DOHH2 (cell line): Measurements from ENCODE around the gene CTNND1.
A peak's percentile ranks its signal among the peaks of the same experiment; 100 is the strongest.

Source experiments
- H3F3A ChIP-seq: fragments of 200-600 bp; sonication (generic), shearing (Covaris generic); 2 replicates; pipeline ENCODE4 v1.6.0; 2016; ENCODE audit warnings: antibody characterized with exemption, mild to moderate bottlenecking; ENCODE audit not compliant: control insufficient read depth, insufficient read depth
- H3K27ac ChIP-seq: fragments of 200-600 bp; sonication (generic); 2 replicates; pipeline ENCODE4 v1.5.1; 2014; ENCODE audit warnings: low read depth, mild to moderate bottlenecking, low read length, moderate library complexity
- H3K27me3 ChIP-seq: fragments of 200-600 bp; sonication (generic); 2 replicates; pipeline ENCODE4 v1.6.1; 2014; ENCODE audit warnings: mild to moderate bottlenecking, low read length, mixed read lengths; ENCODE audit not compliant: control insufficient read depth
- H3K36me3 ChIP-seq: fragments of 200-600 bp; sonication (generic); 2 replicates; pipeline ENCODE4 v1.6.1; 2014; ENCODE audit warnings: mild to moderate bottlenecking, low read length, moderate library complexity, mixed read lengths; ENCODE audit not compliant: control insufficient read depth
- H3K4me1 ChIP-seq: fragments of 200-600 bp; sonication (generic); 2 replicates; pipeline ENCODE4 v1.6.1; 2014; ENCODE audit warnings: mild to moderate bottlenecking, low read length, mixed read lengths; ENCODE audit not compliant: control insufficient read depth
- H3K4me2 ChIP-seq: fragments of 200-600 bp; sonication (generic); 2 replicates; pipeline ENCODE4 v1.6.0; 2014; ENCODE audit warnings: mild to moderate bottlenecking, low read length, moderate library complexity
- H3K4me3 ChIP-seq: fragments of 200-600 bp; sonication (generic); 2 replicates; pipeline ENCODE4 v1.5.1; 2014; ENCODE audit warnings: mild to moderate bottlenecking, low read length, mixed read lengths
- H3K79me2 ChIP-seq: fragments of 200-600 bp; sonication (generic); 2 replicates; pipeline ENCODE4 v1.6.1; 2014; ENCODE audit warnings: mild to moderate bottlenecking, low read length, mixed read lengths; ENCODE audit not compliant: control insufficient read depth
- H3K9me2 ChIP-seq: fragments of 200-600 bp; sonication (generic); replicated peaks from 2 replicates; pipeline ENCODE4 v1.6.1; 2014; ENCODE audit warnings: mild to moderate bottlenecking, low read length, mixed read lengths; ENCODE audit not compliant: control insufficient read depth
- H3K9me3 ChIP-seq: fragments of 200-600 bp; sonication (generic); 2 replicates; pipeline ENCODE4 v1.6.1; 2014; ENCODE audit warnings: antibody characterized with exemption, low read length, mixed read lengths; ENCODE audit not compliant: control insufficient read depth, insufficient read depth
- H4K20me1 ChIP-seq: fragments of 200-600 bp; sonication (generic); 2 replicates; pipeline ENCODE4 v1.6.0; 2014; ENCODE audit warnings: low read depth, mild to moderate bottlenecking, antibody characterized with exemption, low read length, moderate library complexity; ENCODE audit not compliant: control insufficient read depth, insufficient read depth
- EZH2phosphoT487 ChIP-seq: fragments of 200-600 bp; sonication (generic); IDR thresholded peaks from 2 replicates; pipeline ENCODE4 v1.6.1; 2017; ENCODE audit warnings: borderline replicate concordance, mild to moderate bottlenecking, antibody characterized with exemption, low read length, moderate library complexity, mixed read lengths
- TF ChIP-seq, protein P1 (sequence below): fragments of 200-600 bp; sonication (generic); IDR thresholded peaks from one replicate; pipeline ENCODE4 v1.5.1; 2014; ENCODE audit warnings: antibody characterized with exemption, mild to moderate bottlenecking, low read depth, low read length; ENCODE audit not compliant: poor library complexity, severe bottlenecking

The CTNND1 gene, protein sequence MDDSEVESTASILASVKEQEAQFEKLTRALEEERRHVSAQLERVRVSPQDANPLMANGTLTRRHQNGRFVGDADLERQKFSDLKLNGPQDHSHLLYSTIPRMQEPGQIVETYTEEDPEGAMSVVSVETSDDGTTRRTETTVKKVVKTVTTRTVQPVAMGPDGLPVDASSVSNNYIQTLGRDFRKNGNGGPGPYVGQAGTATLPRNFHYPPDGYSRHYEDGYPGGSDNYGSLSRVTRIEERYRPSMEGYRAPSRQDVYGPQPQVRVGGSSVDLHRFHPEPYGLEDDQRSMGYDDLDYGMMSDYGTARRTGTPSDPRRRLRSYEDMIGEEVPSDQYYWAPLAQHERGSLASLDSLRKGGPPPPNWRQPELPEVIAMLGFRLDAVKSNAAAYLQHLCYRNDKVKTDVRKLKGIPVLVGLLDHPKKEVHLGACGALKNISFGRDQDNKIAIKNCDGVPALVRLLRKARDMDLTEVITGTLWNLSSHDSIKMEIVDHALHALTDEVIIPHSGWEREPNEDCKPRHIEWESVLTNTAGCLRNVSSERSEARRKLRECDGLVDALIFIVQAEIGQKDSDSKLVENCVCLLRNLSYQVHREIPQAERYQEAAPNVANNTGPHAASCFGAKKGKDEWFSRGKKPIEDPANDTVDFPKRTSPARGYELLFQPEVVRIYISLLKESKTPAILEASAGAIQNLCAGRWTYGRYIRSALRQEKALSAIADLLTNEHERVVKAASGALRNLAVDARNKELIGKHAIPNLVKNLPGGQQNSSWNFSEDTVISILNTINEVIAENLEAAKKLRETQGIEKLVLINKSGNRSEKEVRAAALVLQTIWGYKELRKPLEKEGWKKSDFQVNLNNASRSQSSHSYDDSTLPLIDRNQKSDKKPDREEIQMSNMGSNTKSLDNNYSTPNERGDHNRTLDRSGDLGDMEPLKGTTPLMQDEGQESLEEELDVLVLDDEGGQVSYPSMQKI

DNA sequence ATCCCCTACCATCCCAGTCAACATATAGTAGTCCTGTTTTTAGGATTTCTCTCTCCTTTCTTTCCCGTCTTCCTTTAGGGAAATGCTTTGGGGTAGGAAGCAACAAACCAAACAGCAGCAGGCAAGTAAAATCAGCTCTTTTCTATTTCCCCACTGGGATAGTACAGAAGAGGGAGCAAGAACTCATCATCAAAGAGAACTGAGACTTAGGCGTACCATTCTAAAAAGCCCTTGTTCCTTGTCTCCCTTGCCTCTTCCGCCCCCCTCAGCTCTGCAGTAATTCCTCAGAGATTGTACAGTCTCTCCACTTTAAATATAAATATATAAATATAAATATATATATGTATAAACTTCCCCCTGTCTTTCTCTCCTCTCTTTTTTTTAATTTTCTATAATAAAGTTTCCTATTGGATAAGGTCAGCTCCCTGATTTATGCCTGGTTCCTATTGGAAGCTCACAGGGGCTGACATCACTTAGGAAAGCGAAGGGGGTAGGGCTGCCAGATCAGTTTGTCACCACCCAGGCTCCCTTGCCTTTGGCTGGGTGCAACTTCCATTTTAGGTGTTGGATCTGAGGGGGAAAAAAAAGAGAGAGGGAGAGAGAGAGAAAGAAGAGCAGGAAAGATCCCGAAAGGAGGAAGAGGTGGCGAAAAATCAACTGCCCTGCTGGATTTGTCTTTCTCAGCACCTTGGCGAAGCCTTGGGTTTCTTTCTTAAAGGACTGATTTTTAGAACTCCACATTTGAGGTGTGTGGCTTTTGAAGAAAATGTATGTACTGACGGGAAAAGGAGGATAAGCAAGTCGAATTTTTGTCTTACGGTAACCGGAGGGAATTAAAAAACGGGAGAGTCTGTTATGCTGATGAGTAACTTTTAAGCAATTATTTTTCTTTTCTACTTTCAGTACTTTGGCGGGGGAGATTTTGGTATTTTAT lies at the start of gene CTNND1:
Gene CTNND1 (plus strand): TSS at position 502 of the 934 bp plus-strand sequence. CDS start 29,677 bp downstream, outside the sequence.
- Histone ChIP-seq H3K4me3 (peak within 1 kb of the TSS; percentile 93), H4K20me1 (no peaks in the 10 kb centered on the region; the same call in 1 of the 2 replicates), H3K9me3 (no peaks in the 10 kb centered on the region), H3K27ac (no peak within 1 kb of the TSS), H3K27me3 (no peaks in the 10 kb centered on the region), H3K4me2 (peak within 1 kb of the TSS; percentile 74), H3K36me3 (no peaks in the 10 kb centered on the region), H3K9me2 (no peaks in the 10 kb centered on the region), H3F3A (peaks cover 2% of the 10 kb centered on the region; the same call in 1 of the 2 replicates), H3K4me1 (peaks cover 19% of the 10 kb centered on the region), H3K79me2 (peaks cover 48% of the 10 kb centered on the region)
- no peak for TF ChIP-seq EZH2phosphoT487
- TF ChIP-seq, protein P1, sequence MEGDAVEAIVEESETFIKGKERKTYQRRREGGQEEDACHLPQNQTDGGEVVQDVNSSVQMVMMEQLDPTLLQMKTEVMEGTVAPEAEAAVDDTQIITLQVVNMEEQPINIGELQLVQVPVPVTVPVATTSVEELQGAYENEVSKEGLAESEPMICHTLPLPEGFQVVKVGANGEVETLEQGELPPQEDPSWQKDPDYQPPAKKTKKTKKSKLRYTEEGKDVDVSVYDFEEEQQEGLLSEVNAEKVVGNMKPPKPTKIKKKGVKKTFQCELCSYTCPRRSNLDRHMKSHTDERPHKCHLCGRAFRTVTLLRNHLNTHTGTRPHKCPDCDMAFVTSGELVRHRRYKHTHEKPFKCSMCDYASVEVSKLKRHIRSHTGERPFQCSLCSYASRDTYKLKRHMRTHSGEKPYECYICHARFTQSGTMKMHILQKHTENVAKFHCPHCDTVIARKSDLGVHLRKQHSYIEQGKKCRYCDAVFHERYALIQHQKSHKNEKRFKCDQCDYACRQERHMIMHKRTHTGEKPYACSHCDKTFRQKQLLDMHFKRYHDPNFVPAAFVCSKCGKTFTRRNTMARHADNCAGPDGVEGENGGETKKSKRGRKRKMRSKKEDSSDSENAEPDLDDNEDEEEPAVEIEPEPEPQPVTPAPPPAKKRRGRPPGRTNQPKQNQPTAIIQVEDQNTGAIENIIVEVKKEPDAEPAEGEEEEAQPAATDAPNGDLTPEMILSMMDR = no peak

DNA sequence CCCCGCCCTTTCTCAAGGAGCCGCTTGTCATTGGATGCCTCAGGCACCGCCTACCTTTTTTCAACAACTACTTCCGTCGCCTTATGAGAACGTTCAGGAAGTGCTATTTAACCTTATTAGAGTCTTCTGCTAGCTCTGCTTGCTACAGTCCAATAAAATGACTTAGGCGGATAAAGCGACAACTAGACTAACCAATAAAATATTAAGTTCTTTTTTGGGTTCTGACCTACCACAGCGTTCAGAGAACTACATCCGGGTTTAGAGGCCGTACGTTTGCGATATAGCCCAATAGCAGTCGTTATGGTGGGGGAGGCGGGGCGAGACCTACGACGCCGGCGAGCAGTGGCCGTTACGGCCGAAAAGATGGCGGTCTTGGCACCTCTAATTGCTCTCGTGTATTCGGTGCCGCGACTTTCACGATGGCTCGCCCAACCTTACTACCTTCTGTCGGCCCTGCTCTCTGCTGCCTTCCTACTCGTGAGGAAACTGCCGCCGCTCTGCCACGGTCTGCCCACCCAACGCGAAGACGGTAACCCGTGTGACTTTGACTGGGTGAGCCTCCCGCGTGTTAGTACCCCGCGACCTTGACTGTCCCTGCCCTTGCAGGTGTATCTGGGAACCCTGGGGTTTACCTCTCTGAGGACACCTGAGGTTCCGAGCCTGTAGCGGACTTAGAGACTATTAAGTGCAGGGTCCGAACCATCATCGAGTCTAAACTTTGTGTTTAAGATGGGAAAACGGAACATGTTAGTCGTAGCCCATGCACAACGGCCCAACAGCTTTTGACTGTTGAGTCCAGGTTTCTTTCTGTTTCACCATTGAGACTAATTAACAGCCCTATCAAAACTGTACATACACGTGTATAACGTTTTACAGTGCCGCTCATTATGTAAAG lies 49.1 kb upstream of the CTNND1 start, which contains the start of gene TMX2:
Gene TMX2 (plus strand): TSS at position 338 of the 895 bp plus-strand sequence. CDS start 26 bp downstream, at position 364.
- H3K27me3 ChIP-seq = no peaks in the 10 kb centered on the region
- peak within 1 kb of the TSS; percentile 61 for H3K27ac ChIP-seq
- no peaks in the 10 kb centered on the region; the same call in 1 of the 2 replicates for H3F3A ChIP-seq
- peaks cover 26% of the 10 kb centered on the region for H3K4me1 ChIP-seq
- H3K4me3 ChIP-seq = peak within 1 kb of the TSS; percentile 100
- peaks cover 24% of the 10 kb centered on the region for H3K36me3 ChIP-seq
- no peaks in the 10 kb centered on the region for H3K9me2 ChIP-seq
- H3K9me3 ChIP-seq = no peaks in the 10 kb centered on the region
- H3K79me2 ChIP-seq = peaks cover 48% of the 10 kb centered on the region
- TF ChIP-seq, protein P1 = no peak
- TF ChIP-seq EZH2phosphoT487 = no peak
- H4K20me1 ChIP-seq = peaks cover 6% of the 10 kb centered on the region; the same call in 1 of the 2 replicates
- H3K4me2 ChIP-seq = peak within 1 kb of the TSS; percentile 85
